HG02763 (cell line): Measurements from ENCODE around the gene GCH1.
"Not testable (repeated sequence)": the region's sequence is repeated elsewhere in the genome, so short reads cannot be mapped to it uniquely, and the experiment has no call there.

Experiments used
- ATAC-seq: cut with Tn5 transposase; IDR thresholded peaks from one replicate; pipeline ENCODE4 v1.9.1; 2021; ENCODE audit warnings: mild to moderate bottlenecking, moderate library complexity; ENCODE audit not compliant: unreplicated experiment

Gene GCH1

DNA sequence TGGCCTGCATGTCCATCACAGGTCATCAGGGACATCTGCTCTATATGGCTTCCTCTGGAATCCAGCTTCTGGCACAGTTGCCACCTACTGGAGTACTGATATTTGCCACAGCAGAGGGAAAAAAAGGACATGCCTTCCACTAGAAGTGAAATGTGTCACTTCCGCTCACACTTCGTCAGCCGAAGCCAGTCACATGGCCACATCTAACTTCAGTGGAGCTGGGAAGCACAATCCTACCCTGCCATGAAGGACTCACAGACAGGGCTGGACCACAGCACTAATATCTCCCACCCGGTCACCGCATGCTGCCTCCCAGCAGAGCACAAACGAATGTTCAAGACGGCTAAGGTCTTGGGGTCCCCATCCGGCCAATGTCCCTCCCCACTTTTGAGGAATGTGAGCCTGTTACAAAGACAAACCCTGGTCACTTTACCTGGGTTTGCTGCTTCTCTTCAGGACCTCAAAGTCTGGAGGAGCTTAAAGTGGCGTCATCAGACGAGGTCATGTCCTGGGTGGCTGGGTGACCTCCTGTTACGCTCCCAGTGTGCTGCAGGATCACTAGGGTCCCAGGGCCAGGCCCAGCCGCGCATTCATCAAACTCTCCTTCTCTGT is 98.6 kb downstream of the GCH1 start:
- ATAC-seq = no peak

DNA sequence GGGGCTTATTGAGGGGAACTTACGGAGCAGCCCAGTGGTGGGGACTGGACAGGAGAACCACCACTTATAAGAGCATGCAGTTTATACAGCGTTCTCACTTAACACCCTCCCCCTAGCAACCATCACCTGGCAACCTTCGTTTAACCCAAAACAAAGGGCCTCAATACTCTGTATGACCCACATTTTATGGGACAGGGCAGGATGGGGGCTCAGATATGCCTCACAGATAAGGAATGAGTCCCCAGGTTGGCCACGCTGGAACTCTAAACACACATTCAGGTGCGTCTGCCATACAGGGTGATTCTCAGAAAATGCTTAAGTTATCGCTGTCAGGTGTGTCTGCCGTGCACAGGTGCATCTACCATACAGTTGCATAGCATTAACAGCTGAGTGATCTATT is 99.2 kb downstream of the GCH1 start:
- ATAC-seq = no peak

DNA sequence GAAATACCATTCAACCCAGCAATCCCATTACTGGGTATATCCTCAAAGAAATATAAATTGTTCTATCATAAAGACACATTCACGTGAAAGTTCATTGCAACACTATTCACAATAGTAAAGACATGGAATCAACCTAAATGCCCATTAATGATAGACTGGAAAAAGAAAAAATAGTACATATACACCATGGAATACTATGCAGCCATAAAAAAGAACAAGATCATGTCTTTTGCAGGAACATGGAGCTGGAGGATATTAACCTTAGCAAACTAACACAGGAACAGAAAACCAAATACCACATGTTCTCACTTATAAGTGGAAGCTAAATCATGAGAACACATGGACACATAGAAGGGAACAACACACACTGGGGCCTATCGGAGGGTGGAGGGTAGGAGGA is 101.1 kb downstream of the GCH1 start:
- ATAC-seq = not testable (repeated sequence)

DNA sequence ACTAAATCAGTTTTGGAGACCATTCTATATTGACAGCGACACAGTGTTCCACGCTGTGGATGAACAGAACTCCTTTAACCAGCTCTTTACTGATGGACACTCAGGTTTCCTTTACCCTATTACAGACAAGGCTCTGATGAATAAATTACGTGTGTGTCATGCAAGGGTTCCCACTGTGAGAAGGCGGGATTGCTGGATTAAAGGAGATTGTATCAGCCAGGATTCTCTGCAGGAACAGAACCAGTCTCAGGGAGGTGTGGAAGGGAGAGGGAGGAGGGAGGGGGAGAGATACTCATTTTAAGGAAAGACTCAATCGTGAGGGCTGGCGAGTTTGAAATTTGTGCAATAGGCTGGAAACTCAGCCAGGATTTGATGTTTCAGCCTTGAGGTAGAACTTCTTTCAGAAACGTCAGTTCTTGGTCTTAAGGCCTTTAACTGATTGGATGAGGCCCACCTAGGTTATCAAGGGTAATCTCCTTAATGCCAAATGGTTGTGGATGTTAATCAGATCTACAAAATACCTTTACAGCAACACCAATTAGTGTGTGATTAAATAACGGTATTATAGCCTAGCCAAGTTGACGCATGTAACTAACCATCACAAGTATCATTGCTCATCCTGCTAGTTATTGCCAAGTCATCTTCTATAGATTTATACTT is 104.0 kb downstream of the GCH1 start:
- ATAC-seq = no peak

DNA sequence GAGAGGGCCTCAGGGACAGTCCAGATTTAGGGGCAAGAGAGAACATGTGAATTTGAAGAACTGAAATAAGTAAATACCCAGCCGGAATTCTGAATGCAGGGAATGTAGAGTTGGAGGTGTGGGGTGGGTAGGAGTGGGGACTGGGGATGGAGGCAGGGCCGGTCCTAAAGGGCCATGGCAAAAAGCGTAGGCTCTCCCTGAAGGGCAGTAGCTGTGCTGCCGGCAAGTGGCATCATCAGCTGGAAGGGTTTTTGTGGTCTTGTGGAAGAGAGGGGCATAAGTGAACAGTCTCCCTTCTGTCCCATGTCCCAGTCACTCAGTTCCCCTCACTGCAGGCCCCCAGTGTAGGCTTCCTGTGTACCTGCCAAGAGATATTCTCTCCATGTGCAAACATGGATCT is 104.6 kb downstream of the GCH1 start:
- no peak for ATAC-seq

DNA sequence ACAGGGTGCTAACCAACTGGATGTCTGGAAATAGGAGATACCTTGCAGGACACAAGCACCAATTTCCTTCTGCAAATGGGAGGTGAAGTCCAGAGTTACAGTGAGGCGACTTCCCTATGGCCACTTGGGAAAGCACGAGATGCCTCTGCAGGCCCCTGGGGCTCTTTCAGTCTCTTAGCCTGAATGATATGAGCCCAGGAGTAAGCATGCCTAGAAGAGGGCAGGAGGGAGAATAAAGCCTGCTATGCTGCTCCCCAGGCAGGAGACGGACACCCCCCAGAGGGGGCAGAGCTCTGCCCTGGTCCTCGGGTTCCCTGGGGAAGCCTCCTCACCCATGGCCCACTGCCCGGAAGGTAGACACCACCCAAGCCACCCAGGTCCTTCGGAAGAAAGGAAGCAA is 105.1 kb downstream of the GCH1 start:
- no peak for ATAC-seq

DNA sequence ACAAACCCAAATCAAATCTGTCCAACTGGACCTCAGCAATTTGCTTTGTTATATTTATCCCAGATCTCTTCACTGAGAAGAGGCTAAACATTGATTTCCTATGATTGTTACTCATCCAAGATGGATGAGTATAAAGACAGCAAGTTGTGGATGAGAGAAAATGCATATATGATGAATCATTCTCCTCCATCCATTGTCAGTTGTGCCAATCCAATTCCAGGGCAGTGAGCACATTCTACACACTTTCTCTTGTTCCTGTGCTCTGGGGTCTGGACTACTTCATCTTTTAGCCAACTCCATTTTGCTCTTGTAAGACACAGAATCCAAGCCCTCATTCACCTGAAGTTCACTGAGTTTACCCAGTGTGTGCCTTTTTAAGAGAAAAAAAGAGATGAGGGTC is 105.7 kb downstream of the GCH1 start:
- no peak for ATAC-seq

DNA sequence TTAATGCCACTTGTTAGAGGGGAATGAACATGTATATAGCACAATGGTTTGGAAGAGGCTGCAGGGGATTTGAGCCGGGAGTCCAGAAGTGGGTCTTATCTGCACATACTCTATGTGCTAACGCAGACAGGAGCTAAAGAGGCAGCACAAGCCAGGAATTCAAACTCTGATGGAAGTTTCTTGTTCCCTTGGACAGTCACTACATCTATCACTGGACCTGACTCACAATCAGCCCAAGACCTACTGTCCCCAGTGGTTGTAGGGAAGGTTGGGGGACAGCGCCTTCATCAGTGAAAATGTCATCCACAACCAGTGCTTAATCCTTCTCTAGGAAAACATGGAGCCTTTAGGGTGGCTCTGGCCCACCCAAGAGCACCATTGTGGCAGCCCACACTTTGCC is 107.8 kb downstream of the GCH1 start:
- ATAC-seq = no peak

DNA sequence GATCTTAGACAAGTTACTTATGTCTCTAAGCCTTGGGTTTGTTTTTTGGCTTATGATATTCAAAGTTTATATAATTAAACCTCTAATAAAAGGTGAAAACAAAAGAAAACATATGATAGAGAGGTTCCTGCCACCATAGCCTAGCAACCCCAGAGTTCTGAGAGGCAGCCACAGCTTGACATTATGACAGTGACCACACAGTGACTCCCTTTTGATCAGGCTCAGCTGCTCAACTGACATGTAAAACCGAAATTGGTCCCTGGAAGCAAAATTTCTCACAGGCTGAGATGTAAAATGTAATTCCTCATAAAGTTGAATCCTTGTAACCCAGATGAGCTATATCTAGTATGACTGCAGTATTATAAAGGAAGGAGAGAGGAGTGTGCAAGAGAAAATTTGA is 108.5 kb downstream of the GCH1 start:
- no peak for ATAC-seq

DNA sequence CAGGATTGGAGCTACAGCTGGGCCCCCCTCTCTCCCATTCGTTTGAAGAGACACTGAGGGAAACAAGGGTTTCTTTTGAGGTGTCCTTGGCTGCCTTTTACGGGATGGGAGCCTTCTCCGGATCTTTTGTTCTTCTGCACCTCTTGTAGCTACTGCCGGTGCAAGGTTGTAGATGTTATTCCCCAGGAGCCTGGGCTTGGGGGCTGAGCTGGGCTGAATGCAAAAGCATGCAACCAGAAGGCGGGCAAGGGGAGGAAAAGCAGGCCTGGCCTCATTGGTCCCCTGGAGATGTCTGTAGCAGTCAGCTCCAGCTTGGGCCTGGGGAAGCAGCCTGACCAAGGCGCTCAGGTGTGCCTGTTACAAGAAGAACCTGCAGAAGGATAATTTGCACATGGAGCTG is 110.3 kb downstream of the GCH1 start:
- ATAC-seq = no peak
